KG1 (cell line): ENCODE measurements around the gene TMEM150B.

ENCODE experiments used
- DNase-seq: peaks from one replicate; lab custom pipeline; 2025; lab: John Stamatoyannopoulos, UW

Gene TMEM150B, protein sequence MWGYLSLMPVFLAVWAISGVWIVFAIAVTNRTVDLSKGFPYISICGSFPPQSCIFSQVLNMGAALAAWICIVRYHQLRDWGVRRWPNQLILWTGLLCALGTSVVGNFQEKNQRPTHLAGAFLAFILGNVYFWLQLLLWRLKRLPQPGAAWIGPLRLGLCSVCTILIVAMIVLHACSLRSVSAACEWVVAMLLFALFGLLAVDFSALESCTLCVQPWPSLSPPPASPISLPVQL

DNA sequence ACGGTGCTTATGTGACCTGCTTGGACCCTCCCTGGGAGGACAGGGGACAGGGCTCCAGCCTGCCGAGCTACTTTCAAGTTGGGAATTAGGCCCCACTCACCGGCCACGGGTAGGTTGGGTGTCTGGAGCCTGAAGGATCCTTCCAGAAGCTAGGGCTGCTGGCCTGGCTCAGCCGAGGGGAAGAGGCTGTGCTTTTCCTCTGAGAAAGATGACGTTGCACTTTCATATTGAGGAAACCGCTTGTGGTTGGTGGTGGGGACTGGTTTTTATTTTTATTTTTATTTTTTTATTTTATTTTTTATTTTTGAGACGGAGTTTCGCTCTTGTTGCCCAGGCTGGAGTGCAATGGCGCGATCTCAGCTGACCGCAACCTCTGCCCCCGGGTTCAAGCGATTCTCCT lies at the start of gene TMEM150B:
TSS of gene TMEM150B (minus strand) at position 170 of the 400 bp plus-strand sequence. CDS start 4,305 bp downstream, outside the sequence.
- DNase-seq: no peak

DNA sequence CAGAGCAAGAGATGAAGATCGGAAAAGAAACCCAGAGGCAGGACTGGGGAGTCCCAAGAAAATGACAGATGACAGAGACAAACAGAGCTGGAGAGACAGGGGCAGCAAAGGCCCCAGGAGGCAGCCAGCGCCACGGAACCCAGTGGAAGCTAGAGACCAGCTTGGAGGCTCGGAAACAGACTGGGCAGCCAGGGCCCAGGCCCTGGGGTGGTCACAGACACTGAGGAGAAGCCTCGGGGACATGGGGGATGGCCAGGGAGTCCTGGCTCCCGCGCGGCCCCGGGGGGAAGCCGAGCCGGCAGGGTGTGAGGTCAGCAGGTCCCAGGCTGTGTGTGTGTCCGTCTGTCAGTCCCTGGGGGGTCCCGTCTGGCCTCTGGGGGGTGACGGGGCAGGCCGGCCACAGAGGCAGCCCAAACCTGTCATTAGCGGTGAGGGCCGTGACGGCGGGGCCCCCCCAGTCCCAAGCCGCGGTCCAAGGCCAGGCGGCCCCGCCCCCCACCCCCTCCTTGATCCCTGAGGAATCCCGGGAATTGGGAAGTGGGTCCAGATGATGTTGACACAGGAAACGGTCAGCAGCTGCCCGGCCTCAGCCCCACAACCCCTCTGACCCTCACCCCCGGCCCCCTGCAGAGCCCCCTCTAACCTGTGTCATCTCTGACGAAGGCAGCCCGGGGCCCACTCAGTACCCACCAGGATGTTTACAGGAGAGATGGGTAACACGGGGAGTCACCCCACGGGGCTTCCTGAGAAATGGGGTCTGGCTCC lies 49.0 kb upstream of the TMEM150B start:
- no peak for DNase-seq

DNA sequence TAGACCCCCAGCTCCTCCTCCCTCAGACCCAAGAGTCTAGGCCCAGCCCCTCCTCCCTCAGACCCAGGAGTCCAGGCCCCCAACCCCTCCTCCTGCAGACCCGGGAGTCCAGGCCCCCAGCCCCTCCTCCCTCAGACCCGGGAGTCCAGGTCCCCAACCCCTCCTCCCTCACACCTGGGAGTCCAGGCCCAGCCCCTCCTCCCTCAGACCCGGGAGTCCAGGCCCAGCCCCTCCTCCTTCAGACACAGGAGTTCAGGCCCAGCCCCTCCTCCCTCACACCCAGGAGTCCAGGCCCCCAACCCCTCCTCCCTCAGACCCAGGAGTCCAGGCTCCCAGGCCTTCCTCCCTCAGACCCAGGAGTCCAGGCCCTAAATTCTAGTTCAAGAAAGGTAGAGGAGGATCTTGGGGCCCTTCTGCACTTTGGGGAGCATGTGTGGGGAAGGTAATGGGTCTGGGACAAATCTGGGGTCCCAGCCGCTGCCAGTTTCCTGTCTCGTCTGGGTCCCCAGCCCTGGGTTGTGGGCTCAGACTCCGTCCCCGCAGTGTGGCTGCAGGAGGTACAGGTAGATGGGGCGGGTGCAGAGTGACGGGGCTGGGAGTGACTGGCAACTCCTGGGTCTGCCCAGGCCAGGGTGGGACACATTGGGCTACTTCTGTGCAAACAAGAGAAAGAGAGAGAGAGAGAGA lies 48.3 kb upstream of the TMEM150B start:
- no peak for DNase-seq

DNA sequence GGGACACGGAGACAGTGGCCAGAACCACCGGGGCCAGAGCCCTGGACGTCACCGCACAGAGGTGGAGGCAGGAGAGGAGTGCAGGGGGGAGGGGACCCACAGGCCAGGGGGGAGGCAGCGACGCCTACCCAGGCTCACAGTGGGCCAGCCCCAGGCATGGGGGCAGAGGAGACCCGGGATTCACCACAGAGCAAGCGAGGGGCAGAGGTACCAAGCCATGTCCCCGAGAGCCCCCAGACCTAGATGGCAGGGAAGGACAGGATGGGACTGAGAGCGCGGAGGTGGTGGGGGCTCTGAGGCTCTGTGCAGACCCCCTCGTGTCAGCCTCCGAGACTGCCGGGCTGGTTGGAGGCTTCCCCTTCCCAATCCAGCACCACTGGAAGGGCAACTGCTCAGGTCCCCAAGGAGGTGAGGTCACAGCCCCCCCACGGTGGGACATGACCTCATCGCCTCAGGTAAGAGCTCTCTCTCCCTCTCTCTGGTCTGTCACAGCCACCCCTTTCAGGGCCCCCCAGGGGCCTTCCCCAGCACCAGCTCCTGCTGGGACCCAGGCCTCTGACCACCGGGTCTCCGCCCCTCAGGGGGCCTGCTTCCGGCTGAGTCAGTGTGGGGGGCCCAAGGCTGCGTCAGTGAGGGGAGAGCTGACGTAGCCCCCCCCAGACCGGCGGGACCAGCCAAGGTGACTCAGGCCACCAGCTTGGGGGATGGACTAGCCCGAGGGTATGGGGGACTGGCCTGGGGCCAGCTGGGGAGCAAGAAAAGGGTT lies 47.4 kb upstream of the TMEM150B start:
- DNase-seq: no peak

DNA sequence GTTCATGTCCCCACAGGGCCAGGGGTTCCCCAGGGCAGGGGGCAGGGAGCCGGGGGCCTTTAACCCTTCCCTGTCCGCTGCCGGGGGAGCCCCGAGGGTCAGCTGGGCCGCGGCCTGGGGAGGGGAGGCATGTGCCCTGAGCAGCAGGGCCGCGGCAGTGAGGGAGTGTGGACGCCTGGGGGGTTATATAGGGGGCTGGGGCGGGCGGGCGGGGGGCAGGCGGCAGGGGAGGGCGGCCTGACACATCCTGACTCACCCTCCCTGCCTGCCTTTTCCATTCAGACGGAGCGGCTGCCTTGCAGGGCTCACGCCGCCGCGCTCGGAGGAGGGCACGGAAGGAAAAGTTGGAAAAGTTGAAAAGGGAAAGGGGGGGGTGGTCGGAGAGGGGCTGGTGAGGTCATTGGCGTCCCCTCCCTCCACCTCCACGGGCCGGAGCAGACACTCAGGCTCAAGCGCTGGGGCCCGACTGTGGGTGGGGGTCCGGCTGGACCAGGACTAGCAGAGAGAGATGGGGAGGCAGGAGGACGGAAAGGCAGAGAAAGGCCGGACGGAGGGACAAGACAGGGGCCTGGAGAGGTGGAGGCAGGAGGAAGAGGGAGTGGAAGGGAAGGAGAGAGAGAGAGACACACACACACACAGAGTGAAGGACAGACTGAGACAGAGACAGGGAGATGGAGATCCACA lies 45.3 kb upstream of the TMEM150B start, which contains the start of gene IL11:
TSS of gene IL11 (minus strand) at position 159 of the 684 bp plus-strand sequence. CDS start at position 6, 153 bp downstream.
- DNase-seq: no peak

DNA sequence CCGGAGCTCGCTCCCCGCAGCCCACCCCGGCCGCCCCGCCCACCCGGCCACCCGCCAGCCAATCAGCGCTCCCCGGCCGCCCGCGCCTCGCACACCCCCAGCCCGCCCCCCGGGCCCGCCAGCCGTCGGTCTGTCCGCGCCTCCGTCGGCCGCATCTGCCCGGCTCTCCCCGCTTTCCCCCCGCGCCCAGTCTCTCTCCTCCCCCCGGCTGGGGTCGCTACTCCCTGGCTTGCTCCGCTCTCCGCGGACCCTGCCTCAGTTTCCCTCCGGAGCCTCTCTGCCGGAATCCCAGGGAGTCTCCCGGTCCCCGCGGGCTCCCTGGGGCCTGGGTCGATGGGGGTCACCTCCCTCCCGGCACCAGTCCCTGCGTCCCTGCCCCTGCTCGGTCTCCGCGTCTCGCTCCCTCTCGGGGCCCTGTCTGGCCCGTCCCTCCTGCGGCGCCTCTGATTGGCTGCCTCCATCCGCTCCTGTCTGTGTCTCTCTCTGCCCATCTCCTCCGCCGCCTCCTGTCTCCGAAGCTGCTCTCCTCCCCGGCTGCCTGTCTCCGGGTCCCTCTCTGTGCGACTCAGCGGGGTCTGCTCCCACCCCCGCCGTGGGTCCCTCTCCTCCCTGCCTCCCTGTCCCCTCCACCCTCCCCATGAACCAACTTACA lies 44.6 kb upstream of the TMEM150B start:
- DNase-seq: no peak

DNA sequence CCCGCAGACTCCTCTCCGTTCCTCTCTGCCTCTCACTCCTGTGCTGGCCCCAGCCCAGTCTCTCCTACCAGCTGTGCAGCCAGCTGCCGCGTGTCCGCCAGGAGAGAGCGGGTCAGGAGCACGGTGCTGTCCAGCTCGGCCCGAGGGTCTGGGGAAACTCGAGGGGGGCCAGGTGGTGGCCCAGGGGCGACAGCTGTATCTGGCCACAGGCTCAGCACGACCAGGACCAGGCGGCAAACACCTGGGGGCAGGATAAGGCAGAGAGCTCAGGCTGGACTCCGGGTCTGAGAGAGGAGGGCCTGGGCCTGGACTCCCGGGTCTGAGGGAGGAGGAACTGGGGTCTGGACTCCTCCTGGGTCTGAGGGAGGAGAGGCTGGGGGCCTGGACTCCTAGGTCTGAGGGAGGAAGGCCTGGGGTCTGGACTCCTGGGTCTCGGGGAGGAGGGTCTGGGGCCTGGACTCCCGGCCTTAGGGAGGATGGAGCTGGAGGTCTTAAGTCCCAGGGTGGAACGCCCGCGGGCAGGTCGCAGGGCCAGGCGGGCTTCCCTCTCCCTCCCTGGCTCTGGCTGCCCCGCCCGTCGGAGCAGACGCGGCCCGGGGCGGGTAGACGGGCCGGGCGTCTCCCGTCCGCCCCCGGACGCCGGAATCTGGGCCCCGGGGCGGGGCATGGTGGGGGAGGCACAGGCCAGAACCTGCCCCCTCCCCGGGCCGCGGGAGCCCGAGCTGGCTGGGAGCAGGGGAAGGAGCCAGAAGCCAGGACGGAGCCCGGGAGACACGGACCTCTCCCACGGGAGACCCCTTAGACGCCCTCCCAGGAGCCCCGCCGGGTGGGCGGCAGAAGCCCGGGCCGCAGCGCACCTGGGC lies 43.8 kb upstream of the TMEM150B start:
- DNase-seq: no peak

DNA sequence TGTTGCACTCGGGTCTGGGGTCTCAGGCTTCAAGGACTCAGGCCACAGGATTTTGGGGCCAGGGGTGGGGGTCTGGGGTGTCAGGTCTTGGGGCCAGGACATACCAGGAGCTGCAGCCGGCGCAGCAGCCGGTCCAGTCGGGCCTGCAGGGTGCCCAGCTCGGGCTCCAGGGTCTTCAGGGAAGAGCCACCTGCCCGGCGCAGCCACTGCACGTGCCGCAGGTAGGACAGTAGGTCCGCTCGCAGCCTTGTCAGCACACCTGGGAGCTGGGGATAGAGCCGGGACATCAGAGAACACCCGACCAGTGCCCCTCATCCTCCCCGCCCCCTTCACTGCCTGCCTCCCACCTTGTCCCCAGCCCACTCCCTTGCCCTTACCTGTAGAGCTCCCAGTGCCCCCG lies 43.0 kb upstream of the TMEM150B start:
- DNase-seq: no peak

DNA sequence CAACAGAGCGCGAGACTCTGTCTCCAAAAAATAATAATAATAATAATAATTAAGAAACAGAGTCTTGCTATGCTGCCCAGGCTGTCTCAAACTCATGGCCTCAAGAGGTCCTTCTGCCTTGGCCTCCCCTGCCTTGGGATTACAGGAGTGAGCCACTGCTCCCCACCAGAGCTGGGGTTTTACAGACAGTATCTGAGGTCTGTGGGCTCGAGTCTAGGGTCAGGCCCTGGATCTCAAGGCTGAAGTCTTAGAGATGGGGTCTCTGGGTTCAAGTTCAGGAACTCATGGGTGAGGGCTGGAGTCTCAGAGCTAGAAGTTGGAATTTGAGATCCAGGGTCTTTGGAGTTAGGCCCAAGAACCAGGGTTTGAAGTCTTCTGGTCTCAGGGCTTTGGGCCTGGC lies 41.6 kb upstream of the TMEM150B start:
- no peak for DNase-seq

DNA sequence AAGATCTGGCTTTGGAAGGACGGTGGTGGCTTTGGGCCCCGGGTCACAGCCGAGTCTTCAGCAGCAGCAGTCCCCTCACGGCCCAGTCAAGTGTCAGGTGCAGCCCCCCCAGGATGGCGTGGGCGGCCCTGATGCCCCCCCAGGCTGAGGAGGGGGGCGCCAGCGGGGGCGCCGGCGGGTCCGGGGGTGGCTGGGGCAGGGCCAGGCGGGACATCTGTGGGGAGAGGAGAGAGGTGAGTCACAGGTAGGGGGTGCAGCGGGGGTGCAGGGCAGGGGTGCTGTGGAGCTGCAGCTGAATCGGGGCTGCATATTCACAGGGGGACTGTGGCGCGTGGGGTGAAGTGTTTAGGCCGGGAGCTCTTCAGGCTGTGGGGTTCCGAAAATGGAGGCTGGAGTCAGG lies 40.8 kb upstream of the TMEM150B start:
- DNase-seq: no peak

DNA sequence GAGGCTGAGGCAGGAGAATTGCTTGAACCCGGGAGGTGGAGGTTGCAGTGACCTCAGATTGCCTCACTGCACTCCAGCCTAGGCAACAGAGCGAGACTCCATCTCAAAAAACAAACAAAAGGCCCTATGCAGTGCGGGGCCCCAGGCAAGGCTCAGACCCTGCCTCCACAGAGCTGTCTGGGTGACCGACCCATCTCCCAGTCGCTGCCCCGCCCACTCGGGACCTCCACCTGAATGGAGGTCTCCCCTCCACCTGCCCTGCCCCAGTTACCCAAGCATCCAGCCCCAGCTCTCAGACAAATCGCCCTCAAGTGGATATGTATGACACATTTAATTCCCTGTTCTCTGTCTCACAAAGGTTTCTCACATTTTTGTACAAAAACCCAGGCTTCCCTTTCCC lies 40.1 kb upstream of the TMEM150B start:
- DNase-seq: no peak

DNA sequence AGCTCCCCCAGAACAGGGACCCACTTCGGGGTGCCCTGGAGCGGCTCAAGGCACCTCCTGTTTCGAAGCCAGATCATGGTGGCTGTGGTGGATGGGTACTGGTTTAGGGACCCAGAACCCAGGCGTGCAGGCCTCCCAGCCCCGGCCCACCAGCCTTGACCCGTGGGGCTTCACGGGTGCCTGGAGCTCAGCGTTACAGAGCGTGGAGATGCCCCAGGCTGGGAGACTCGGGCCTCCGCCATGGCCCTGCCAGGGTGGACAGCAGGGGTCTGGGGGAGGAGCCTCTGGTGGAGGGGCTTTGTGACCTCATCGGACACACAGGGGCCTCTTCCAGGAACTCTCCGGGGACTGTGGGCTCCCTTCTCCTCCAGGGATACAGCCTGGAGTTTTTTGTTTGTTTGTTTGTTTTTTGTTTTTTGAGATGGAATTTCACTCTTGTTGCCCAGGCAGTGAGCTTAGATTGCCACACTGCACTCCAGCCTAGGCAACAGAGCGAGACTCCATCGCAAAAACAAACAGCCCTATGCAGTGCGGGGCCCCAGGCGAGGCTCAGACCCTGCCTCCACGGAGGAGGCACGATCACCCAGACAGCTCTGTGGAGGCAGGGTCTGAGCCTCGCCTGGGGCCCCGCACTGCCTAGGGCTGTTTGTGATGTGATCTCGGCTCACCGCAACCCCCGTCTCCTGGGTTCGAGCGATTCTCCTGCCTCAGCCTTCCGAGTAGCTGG lies 38.0 kb upstream of the TMEM150B start, which contains the start of gene GARIN5B:
TSS of gene GARIN5B (minus strand) at position 271 of the 727 bp plus-strand sequence. CDS start at position 77, 194 bp downstream.
- DNase-seq: no peak

DNA sequence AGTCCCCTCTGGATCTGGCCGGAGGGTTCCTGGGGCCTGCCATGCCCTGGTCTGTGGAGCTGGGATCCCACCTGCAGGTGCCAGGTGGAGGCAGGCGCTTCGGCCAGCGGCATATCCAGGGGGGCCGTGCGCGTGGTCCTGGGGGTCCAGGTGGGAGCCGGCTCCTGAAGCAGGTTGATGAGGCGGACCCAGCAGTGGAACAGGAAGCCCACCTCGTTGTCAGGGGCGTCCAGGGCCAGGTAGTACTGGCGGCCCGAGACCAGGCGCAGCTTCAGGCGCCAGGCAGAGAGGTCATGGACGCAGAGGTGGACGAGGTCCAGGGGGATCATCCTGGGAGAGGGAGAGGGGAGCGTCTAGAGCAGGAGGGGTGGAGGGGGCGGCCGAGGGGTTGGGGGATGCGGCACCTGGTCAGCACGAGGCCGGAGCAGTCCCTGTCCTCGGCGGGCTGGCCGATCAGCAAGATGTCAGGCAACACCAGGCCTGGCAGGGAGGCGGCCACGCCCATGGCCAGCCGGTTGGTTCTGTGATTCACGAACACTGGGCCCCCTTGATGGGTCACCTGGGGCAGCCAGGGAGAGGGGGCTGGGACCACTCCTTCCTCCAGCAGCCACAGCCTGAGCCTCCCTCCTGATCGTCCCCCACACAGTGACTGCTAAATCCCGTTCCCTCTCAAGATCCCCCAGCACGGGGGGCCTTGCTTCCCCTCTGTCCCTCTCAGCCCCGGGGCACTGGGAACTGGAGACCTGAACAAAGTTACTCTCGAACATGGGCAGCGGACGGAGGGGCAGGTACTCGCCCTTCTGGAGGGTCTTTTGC lies 37.2 kb upstream of the TMEM150B start:
- no peak for DNase-seq

DNA sequence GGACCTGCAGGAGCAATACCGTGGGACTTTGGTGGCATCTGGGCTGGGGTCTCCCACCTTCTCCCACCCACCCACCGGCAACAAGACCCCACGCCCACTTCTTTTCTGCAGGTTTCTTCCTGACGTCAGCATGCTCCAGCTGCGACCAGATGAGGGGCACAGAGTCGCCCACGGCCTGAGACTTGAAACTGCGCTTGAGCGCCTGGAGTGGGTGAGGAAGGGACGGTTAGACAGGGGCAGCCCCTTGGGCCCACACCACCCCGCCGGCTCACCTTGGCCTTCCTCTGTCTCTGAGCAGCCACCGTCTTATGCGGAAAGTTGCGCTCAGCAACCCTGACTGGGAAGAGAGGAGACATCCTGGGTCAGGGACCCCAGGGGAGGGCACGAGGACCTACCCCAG lies 35.8 kb upstream of the TMEM150B start:
- no peak for DNase-seq

DNA sequence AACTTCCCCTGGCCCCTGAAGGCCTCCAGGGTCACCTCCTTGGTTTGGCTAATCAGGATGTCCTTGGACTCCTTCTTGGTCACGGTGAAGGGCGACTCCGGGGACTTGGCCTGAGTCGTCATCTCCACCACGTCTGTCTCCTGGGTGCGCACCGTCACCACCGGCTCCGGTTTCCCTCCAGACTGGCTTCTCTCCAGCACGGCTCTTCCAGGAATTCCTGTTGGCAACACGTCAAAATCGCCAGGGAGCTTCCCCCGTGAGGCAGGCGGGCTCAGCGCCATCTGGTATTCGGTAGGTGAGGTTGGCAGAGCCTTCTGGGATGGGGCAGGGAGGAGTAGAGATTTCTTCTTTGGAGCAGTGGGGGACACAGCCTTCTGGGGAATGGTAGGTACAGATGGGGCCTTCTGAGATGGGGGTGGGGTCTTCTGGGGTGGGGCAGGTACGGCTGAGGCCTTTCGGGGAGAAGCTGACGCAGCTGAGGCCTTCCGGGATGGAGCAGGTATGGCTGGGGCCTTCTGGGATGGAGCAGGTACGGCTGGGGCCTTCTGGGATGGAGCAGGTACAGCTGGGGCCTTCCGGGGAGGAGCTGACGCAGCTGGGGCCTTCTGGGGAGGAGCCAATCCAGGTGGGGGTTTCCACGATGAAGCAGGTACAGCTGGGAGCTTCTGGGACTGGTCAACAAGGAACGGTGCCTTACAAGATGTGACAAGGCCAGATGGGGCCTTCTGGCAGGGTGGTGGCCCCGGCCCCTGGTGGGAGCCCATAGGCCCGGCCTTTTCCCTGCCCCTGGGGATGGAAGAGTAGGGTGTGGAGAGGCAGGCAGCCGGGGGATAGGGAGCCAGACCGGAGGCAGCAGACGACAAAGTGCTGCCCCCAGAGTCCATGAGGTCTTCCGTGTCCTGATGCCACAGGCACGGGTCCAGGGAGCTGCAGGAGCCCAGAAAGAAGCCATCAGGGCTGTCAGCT lies 34.1 kb upstream of the TMEM150B start:
- no peak for DNase-seq

DNA sequence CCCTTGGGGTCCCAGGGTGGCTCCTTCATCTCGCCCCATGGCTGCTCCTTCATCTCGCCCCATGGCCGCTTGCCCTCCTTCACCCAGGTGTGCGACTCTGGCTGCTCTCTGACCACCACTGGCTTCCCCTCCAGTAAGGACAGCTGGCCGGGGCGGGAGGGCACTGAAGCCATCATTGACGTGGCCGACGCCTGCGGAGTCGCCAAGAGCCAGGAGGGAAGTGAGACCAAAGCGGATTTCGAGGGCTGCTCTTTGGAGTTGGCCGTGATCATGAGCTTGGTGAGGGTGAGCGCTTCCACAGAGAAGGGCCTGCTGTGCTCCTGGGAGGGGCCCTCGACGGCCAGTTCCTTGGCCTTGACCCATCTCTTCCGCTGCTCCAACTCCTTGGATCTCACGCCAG lies 33.4 kb upstream of the TMEM150B start:
- no peak for DNase-seq

DNA sequence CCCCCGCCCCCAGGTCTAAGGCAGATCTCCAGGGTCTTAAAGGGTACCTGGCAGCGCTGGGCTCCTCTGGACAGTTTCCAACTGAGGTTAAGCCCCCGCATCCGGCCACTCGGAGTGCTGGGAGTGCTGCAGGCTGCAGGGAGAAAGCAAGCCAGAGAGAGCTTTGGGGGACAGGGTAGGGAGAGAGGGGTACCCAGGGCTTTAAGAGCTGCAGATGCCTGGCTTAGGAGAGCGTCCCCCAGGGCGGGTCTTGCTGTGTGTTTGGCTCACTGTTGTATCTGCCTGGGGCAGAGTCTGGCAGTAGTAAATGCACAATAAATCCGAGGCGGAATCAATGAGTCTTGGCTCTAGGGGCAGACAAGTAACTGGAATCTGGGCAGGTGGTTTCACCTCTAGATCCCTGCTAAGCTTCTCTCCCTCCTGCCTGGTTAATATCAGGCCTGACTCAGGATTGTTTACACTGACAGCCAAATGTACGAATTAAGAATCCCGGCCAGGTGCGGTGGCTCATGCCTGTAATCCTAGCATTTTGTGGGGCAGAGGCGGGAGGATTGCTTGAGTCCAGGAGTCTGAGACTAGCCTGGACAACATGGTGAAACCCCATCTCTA lies 30.2 kb upstream of the TMEM150B start:
- no peak for DNase-seq
